Ovary (tissue), 9 donors: ENCODE results near the gene PFKP. TPM values are rescaled to one million over a fixed set of nuclear protein-coding genes. Genes with fewer than 3 reads are reported as not detected.

Experiments used
- DNase-seq, 5 donors: peaks; one replicate each; pipeline ENCODE4 v3.0.0-alpha.2; 2019 to 2020
- H3K27ac ChIP-seq, 2 donors: fragments of 200-600 bp; one replicate each; pipeline versions ENCODE4 v1.5.1 to v1.8.0; 2019 to 2022
- H3K27me3 ChIP-seq: fragments of 200-600 bp; one replicate; pipeline ENCODE4 v1.8.0; 2022
- H3K36me3 ChIP-seq: fragments of 200-600 bp; sonication (generic); one replicate; pipeline ENCODE4 v1.5.1; 2019
- H3K4me1 ChIP-seq: one replicate; pipeline ENCODE4 v1.8.1; 2013; ENCODE audit warnings: mild to moderate bottlenecking, moderate library complexity; ENCODE audit not compliant: insufficient read depth
- H3K4me3 ChIP-seq: fragments of 200-600 bp; sonication (generic); one replicate; pipeline ENCODE4 v1.5.1; 2017
- H3K9me3 ChIP-seq, 2 donors: fragments of 200-600 bp in 1 of 2; sonication (generic) in 1 of 2; one replicate each; pipeline versions ENCODE4 v1.5.1 to v1.8.1; 2013 to 2019; ENCODE audit warnings: mild to moderate bottlenecking in 1 of 2, moderate library complexity in 1 of 2
- EP300 ChIP-seq: sonication (generic); formaldehyde crosslinking; IDR thresholded peaks from one replicate; pipeline ENCODE4 v1.6.1; 2017; ENCODE audit warnings: antibody characterized with exemption
- POLR2A ChIP-seq: fragments of 450-650 bp; IDR thresholded peaks from one replicate; pipeline ENCODE4 v1.6.1; 2017; ENCODE audit warnings: antibody characterized with exemption, mild to moderate bottlenecking, moderate library complexity
- WGBS, 3 donors: extraction: QIAGEN DNeasy Blood & Tissue Kit in 1 of 3; methylation state at CpG; one replicate each; pipeline versions ENCODE4 v1.1.5 to v1.1.7; 2013 to 2017; 5-methylcytosine and 5-hydroxymethylcytosine counted together
- intact Hi-C, 4 donors: fragments of 100-400 bp; cut with DNase I; formaldehyde crosslinking; loops; one replicate each; pipeline versions ENCODE4 v1.11.0 to v1.15.1; 2022 to 2023
- polyA plus RNA-seq, 2 donors: library from polyadenylated mRNA; stranded (reverse); fragments of 200-250 nt in 1 of 2; fragments of 350-450 nt in 1 of 2; fragmentation: Illumina TruSeq in 1 of 2; extraction: RNeasy Lipid Tissue Mini Kit (QIAGEN cat#74804) in 1 of 2; gene quantifications; one replicate each; pipeline ENCODE4 v1.2.3, GENCODE V29; 2013 to 2014
- total RNA-seq, 7 donors: library from RNA; depleted of rRNA in 2 of 7; stranded (reverse); fragments of >200 nt in 2 of 7; fragmentation: NEBNext Ultra II Directional in 3 of 7; extraction: Animal tissue kit (Norgen Biotek cat#: 25700) in 3 of 7; gene quantifications; one replicate each; pipeline versions ENCODE4 v1.1.0 to v1.2.4, GENCODE V29; 2016 to 2023
- TF ChIP-seq, protein P1 (sequence below), 3 donors: fragments of 450-650 bp in 2 of 3; fragments of 200-600 bp in 1 of 3; IDR thresholded peaks; one replicate each; pipeline versions ENCODE4 v1.5.1 to v1.8.0; 2016 to 2022; ENCODE audit warnings: antibody characterized with exemption in 3 of 3, mild to moderate bottlenecking in 1 of 3
- donor health status: DM: no; HTN: no; CAD: no; lungs with moderate emphysema.
- donor health status: DM: no; HTN: no; CAD: no.
- donor health status: Bipolar disorder and iron deficiency.
- donor health status: DM: yes; HTN: yes; CAD: no.
- donor health status: DM: no; HTN: no; CAD: no.
- donor health status: DM: yes; HTN: yes; CAD: no.

The PFKP gene
- total and polyA plus RNA-seq, 9 donors, result 12.4 to 74.9 (median 23.1) TPM

- Histone ChIP-seq H3K4me3 (no peak overlapping the region), H3K27me3 (no peaks in the 10 kb centered on the region), H3K27ac (no peak overlapping the region), H3K9me3 (no peaks in the 10 kb centered on the region), H3K4me1 (no peaks in the 10 kb centered on the region), H3K36me3 (no peaks in the 10 kb centered on the region)
- WGBS, 3 donors, result 89 to 90% (median 89%) methylated on average over 13 of the region's 13 CpGs
- intact Hi-C loops, result no loop called here
- peak in 1 of 5 donors; percentile 12 for DNase-seq
- no peak for TF ChIP-seq POLR2A
- TF ChIP-seq EP300, result no peak
- TF ChIP-seq, protein P1, sequence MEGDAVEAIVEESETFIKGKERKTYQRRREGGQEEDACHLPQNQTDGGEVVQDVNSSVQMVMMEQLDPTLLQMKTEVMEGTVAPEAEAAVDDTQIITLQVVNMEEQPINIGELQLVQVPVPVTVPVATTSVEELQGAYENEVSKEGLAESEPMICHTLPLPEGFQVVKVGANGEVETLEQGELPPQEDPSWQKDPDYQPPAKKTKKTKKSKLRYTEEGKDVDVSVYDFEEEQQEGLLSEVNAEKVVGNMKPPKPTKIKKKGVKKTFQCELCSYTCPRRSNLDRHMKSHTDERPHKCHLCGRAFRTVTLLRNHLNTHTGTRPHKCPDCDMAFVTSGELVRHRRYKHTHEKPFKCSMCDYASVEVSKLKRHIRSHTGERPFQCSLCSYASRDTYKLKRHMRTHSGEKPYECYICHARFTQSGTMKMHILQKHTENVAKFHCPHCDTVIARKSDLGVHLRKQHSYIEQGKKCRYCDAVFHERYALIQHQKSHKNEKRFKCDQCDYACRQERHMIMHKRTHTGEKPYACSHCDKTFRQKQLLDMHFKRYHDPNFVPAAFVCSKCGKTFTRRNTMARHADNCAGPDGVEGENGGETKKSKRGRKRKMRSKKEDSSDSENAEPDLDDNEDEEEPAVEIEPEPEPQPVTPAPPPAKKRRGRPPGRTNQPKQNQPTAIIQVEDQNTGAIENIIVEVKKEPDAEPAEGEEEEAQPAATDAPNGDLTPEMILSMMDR (IDR thresholded peaks at IDR 0.05), result no peak
Measured at GRCh38 chr10:3151889-3152565, 84.7 kb downstream of the PFKP start.

- 84 to 85% (median 84%) methylated on average over 9 of the region's 9 CpGs for WGBS, 3 donors
- Histone ChIP-seq H3K36me3 (no peaks in the 10 kb centered on the region), H3K4me3 (no peak overlapping the region), H3K27ac (no peak overlapping the region), H3K9me3 (no peaks in the 10 kb centered on the region), H3K4me1 (no peaks in the 10 kb centered on the region), H3K27me3 (no peaks in the 10 kb centered on the region)
- TF ChIP-seq EP300 (no peak), POLR2A (no peak)
- TF ChIP-seq, protein P1 (IDR thresholded peaks at IDR 0.05), result no peak
- intact Hi-C loops, result no loop called here
- DNase-seq, result no peak
Measured at GRCh38 chr10:3152566-3152935, 85.2 kb downstream of the PFKP start.

- intact Hi-C loops, result no loop called here
- Histone ChIP-seq H3K4me3 (no peak overlapping the region), H3K27ac (no peak overlapping the region), H3K36me3 (no peaks in the 10 kb centered on the region), H3K9me3 (no peaks in the 10 kb centered on the region), H3K27me3 (no peaks in the 10 kb centered on the region), H3K4me1 (no peaks in the 10 kb centered on the region)
- TF ChIP-seq EP300, result no peak
- no peak for DNase-seq
- 89 to 93% (median 90%) methylated on average over 10 of the region's 10 CpGs for WGBS, 3 donors
Measured at GRCh38 chr10:3154666-3155065, 87.3 kb downstream of the PFKP start.

DNA sequence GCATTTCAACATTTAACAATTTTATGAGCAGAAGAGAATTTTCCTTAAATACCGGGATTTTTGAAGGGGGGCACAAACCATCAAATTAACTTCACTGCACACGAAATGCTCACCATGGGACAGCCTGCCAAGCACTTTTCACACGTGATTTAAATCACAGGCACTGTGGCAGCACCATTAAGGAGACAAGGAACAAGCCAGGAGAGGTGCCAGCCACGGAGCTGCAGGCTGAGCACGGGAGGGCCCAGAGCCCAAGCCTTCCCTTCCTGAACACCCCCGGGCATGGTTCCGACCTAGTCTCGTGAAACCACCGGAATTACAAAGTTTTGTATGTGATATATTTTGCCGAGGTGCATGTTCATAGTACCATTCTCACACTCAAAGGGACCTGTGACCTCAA lies 91.8 kb downstream of the PFKP start:
- H3K4me1 ChIP-seq, result no peaks in the 10 kb centered on the region
- no peaks in the 10 kb centered on the region for H3K36me3 ChIP-seq
- 85 to 88% (median 87%) methylated on average over 10 of the region's 10 CpGs for WGBS, 3 donors
- no peak for DNase-seq
- no peaks in the 10 kb centered on the region for H3K9me3 ChIP-seq
- no peak overlapping the region for H3K27ac ChIP-seq
- H3K27me3 ChIP-seq, result no peaks in the 10 kb centered on the region
- intact Hi-C loops, result no loop called here
- H3K4me3 ChIP-seq, result no peak overlapping the region
- TF ChIP-seq, protein P1 (IDR thresholded peaks at IDR 0.05), result no peak
- TF ChIP-seq EP300 (no peak), POLR2A (no peak)

DNA sequence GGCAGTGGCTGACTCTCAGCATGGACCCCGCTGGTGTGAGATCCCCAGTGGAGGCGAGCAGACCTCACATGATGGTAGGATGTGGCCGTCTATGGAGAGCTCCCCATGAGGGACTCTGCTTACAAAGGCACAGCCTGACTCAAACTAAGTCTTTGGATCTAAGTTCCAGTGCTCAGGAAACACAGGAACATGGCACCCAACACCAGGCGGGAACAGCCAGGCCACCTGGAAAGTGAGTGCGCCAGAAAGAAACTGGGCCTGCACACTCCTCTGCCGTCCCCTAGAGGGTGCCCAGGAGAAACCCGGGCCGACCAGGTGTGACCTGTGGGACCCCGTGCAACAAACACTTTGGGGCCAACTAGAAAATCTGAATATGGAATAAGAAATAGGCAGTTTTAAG lies 95.2 kb downstream of the PFKP start:
- no peak for DNase-seq
- Histone ChIP-seq H3K4me3 (no peak overlapping the region), H3K27me3 (no peaks in the 10 kb centered on the region), H3K9me3 (no peaks in the 10 kb centered on the region), H3K36me3 (no peaks in the 10 kb centered on the region), H3K4me1 (no peaks in the 10 kb centered on the region), H3K27ac (no peak overlapping the region)
- intact Hi-C loops, result no loop called here
- TF ChIP-seq, protein P1 (IDR thresholded peaks at IDR 0.05), result no peak
- TF ChIP-seq EP300, result no peak
- TF ChIP-seq POLR2A, result no peak
- WGBS, 3 donors, result 85 to 89% (median 89%) methylated on average over 9 of the region's 9 CpGs
